ENCODE measurements around the gene TMEM200C. TPM values are rescaled to one million over a fixed set of nuclear protein-coding genes. Genes with fewer than 3 reads are reported as not detected.

The TMEM200C gene
- total RNA-seq, 4 donors from 2014 or later: under 0.01 to 0.16 (median 0.13) TPM

GRCh38 chr18:5879479-5879882 is 15.8 kb downstream of the TMEM200C start:
- no peaks in the 10 kb centered on the region for H3K4me1 ChIP-seq
- no peak overlapping the region for H3K4me3 ChIP-seq
- TF ChIP-seq CTCF (IDR thresholded peaks at IDR 0.05): peak; percentile 48 to 76 (median 64)
- no peak for TF ChIP-seq POLR2AphosphoS5 (IDR thresholded peaks at IDR 0.05)
- H3K27ac ChIP-seq: no peak overlapping the region
- H3K36me3 ChIP-seq: no peaks in the 10 kb centered on the region
- no peak for ATAC-seq
- H3K27me3 ChIP-seq: peaks cover 33% of the 10 kb centered on the region
- H3K9me3 ChIP-seq: no peaks in the 10 kb centered on the region

GRCh38 chr18:5876891-5877290 is 18.4 kb downstream of the TMEM200C start:
- TF ChIP-seq POLR2AphosphoS5 (IDR thresholded peaks at IDR 0.05): no peak
- TF ChIP-seq POLR2A (IDR thresholded peaks at IDR 0.05): no peak
- no peak for TF ChIP-seq CTCF (IDR thresholded peaks at IDR 0.05)
- no peak for TF ChIP-seq EP300 (IDR thresholded peaks at IDR 0.05)
- no peaks in the 10 kb centered on the region for H3K4me1 ChIP-seq
- no peak overlapping the region for H3K4me3 ChIP-seq
- no peaks in the 10 kb centered on the region for H3K36me3 ChIP-seq
- H3K9me3 ChIP-seq: no peaks in the 10 kb centered on the region
- ATAC-seq: no peak
- no peak overlapping the region for H3K27ac ChIP-seq
- H3K27me3 ChIP-seq: peaks cover 34% of the 10 kb centered on the region

- Histone ChIP-seq H3K27me3 (peaks cover 39% of the 10 kb centered on the region), H3K27ac (no peak overlapping the region), H3K36me3 (no peaks in the 10 kb centered on the region), H3K9me3 (no peaks in the 10 kb centered on the region), H3K4me1 (no peaks in the 10 kb centered on the region), H3K4me3 (no peak overlapping the region)
- TF ChIP-seq EP300 (IDR thresholded peaks at IDR 0.05) (no peak), POLR2A (IDR thresholded peaks at IDR 0.05) (no peak), CTCF (IDR thresholded peaks at IDR 0.05) (no peak), POLR2AphosphoS5 (IDR thresholded peaks at IDR 0.05) (no peak)
- no peak for ATAC-seq
Observed at GRCh38 chr18:5874336-5874735, 21.0 kb downstream of the TMEM200C start.

- Histone ChIP-seq H3K9me3 (no peaks in the 10 kb centered on the region), H3K36me3 (no peaks in the 10 kb centered on the region), H3K4me1 (no peaks in the 10 kb centered on the region), H3K27ac (no peak overlapping the region), H3K4me3 (no peak overlapping the region), H3K27me3 (peaks cover 36% of the 10 kb centered on the region)
- ATAC-seq: no peak
- no peak for TF ChIP-seq EP300 (IDR thresholded peaks at IDR 0.05)
- no peak for TF ChIP-seq POLR2A (IDR thresholded peaks at IDR 0.05)
- TF ChIP-seq POLR2AphosphoS5 (IDR thresholded peaks at IDR 0.05): no peak
- no peak for TF ChIP-seq CTCF (IDR thresholded peaks at IDR 0.05)
- 55 to 71% methylated on average over 3 of the region's 3 CpGs for WGBS, 2 donors (ENCODE audit: low coverage in 1 of 2)
Observed at GRCh38 chr18:5872886-5873285, 22.4 kb downstream of the TMEM200C start.

GRCh38 chr18:5871426-5871825 is 23.9 kb downstream of the TMEM200C start:
- H3K4me3 ChIP-seq: no peak overlapping the region
- H3K27ac ChIP-seq: no peak overlapping the region
- H3K36me3 ChIP-seq: no peaks in the 10 kb centered on the region
- no peak for ATAC-seq
- 50 to 100% methylated on average over 1 of the region's 1 CpG for WGBS, 2 donors (ENCODE audit: low coverage in 1 of 2)
- no peaks in the 10 kb centered on the region for H3K4me1 ChIP-seq
- no peaks in the 10 kb centered on the region for H3K9me3 ChIP-seq
- TF ChIP-seq EP300 (IDR thresholded peaks at IDR 0.05) (no peak), POLR2A (IDR thresholded peaks at IDR 0.05) (no peak)
- H3K27me3 ChIP-seq: peaks cover 27% of the 10 kb centered on the region

All from gastroesophageal sphincter (tissue), 4 donors.